ENCODE results near the gene SPRED2.

Gene SPRED2

DNA sequence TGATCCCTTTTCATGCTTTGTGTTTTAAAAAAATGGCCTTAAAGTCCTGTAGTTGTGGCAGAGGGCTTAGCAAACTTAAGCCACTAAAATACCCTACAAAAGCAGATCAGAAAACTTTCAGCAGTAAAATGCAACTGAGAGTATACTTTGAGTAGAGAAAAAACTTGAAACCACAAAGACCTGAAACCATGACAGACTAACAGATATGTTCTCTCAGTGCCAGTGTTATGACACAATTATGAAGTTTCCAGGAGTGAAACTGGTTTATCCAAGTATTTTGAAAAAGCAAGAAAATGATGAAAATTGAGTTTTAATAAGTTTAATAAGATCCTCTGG, 74.5 kb downstream of the SPRED2 start:
- no peak for ATAC-seq (replicated peaks)
- DNase-seq = no peak
- H3K4me1 Mint-ChIP-seq (ENCODE audit: low read depth in 2 of 2) = no peaks in the 10 kb centered on the region
- H3K27me3 Mint-ChIP-seq = no peaks in the 10 kb centered on the region
- H3K9me3 Mint-ChIP-seq = no peaks in the 10 kb centered on the region
- no peak overlapping the region for H3K27ac Mint-ChIP-seq
- H3K36me3 Mint-ChIP-seq (ENCODE audit: insufficient read depth) = no peaks in the 10 kb centered on the region
- H3K4me3 Mint-ChIP-seq = no peak overlapping the region

DNA sequence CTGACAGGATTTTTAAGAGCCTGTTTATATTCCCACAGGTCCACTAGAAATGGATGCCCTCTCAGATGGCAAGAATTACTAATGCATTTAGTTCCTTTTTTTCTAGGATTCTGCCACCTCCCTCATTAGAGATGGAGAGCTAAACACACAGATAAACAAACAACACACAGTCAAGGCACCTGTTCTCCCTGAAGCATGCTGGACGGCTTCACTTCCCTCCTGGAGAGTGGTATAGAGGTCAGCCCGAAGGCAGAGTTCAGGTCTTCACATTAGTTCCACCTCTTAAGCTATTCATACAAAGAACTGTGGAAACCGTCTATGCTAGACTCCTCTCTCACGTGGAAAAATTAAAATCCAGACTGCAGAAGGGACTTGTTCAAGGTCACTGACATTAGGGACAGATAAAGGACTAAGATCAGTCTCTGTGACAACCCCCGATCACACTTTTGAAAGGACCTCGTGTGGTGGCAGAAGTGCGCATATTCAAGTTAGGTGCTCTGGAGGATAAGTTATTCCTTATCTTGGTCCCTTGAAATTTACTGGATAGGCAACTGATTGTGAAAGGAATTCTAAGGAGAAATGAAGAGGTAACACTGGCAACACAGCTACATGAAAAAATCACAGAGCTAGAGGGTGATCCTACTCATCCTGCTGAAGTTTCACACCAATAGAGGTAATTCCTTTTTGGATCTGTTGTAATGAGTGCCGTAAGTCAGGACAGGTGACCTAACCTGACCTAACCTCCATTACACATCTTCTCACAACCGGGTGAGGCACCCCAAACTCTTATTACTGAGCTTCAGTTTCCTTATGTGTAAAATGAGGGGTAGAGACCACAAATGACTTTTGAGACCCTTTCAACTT, 75.1 kb downstream of the SPRED2 start:
- no peak for DNase-seq
- no peak overlapping the region for H3K4me3 Mint-ChIP-seq
- H3K27me3 Mint-ChIP-seq = no peaks in the 10 kb centered on the region

DNA sequence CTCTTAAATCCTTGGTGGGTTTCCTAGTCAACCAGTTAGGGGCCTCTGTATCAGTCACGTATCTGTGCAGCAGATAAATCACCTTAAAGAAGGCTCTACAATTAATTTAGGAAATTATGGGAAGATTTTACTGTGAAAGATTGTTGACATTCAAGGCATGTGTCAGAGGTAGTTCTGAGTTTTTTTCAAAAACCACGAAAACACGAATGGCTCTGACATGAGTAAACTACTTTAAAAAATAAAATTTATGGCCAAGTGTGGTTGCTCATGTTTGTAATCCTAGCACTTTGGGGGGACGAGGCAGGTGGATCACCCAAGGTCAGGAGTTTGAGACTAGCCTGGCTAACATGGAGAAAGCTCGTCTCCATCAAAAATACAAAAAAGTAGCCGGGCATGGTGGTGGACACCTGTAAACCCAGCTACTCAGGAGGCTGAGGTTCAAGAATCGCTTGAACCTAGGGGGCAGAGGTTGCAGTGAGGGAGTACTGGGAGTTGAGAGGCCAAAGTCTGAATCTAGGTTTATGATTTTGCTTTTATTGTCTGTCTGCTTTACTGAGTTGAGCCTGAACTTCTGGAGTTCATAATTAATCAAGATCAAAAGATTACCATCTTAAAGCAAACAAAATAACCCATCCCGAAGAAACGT, 77.1 kb downstream of the SPRED2 start:
- no peak for ATAC-seq (replicated peaks)
- H3K27me3 Mint-ChIP-seq = no peaks in the 10 kb centered on the region
- no peak for DNase-seq
- no peaks in the 10 kb centered on the region for H3K36me3 Mint-ChIP-seq (ENCODE audit: insufficient read depth)
- H3K4me3 Mint-ChIP-seq = no peak overlapping the region
- no peaks in the 10 kb centered on the region for H3K9me3 Mint-ChIP-seq
- H3K4me1 Mint-ChIP-seq (ENCODE audit: low read depth in 2 of 2) = no peaks in the 10 kb centered on the region
- no peak overlapping the region for H3K27ac Mint-ChIP-seq

More for the DNA sequence above, 75.1 kb downstream of the SPRED2 start:
- Mint-ChIP-seq H3K4me1 (ENCODE audit: low read depth in 2 of 2) (no peaks in the 10 kb centered on the region), H3K36me3 (ENCODE audit: insufficient read depth) (no peaks in the 10 kb centered on the region), H3K27ac (no peak overlapping the region), H3K9me3 (no peaks in the 10 kb centered on the region)
- ATAC-seq (replicated peaks) = no peak

DNA sequence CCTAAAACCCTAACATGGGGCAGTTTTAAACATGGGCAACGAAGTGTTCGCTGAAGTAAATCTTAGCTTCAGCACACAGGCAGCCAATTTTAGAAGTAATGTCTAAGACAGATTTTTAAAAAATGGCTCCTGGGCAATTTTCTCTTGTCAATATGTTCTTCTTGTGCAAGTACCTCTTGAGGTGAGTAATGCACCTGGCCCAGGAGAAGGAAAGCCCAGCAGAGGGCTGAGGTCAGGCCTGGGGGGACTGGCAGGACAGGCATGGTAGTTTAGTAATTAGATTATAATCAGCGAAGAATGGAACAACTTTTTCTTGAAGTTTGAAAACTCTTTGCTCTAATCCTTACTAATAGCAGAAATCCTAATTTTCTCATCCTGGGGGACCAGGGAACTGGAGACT, 77.6 kb downstream of the SPRED2 start:
- ATAC-seq (replicated peaks) (no peak), DNase-seq (no peak)
- Mint-ChIP-seq H3K27me3 (no peaks in the 10 kb centered on the region), H3K9me3 (no peaks in the 10 kb centered on the region), H3K4me3 (no peak overlapping the region), H3K27ac (no peak overlapping the region), H3K4me1 (ENCODE audit: low read depth in 2 of 2) (no peaks in the 10 kb centered on the region), H3K36me3 (ENCODE audit: insufficient read depth) (no peaks in the 10 kb centered on the region)

DNA sequence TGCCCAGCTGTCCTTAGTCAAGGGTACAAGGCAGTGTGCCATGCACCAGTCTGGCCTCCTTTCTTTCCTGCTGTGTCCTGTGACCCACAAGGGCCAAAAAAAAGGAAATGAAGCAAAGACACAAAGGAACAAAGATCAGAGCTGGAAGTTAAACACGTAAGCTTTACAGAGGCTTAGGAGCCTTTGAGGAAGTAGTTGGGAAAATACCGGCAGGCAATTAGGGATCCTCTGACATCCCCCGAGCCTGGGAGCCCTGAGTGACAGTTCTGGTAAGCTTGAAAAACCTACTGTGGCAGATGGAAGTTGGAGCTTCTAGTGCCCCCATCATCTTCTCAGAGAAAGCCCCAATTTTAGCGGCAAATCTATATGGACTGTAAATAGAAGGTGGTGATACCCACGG, 78.5 kb downstream of the SPRED2 start:
- Mint-ChIP-seq H3K27me3 (no peaks in the 10 kb centered on the region), H3K36me3 (ENCODE audit: insufficient read depth) (no peaks in the 10 kb centered on the region), H3K4me1 (ENCODE audit: low read depth in 2 of 2) (no peaks in the 10 kb centered on the region), H3K27ac (no peak overlapping the region), H3K4me3 (no peak overlapping the region), H3K9me3 (no peaks in the 10 kb centered on the region)
- no peak for ATAC-seq (replicated peaks)
- DNase-seq = no peak

DNA sequence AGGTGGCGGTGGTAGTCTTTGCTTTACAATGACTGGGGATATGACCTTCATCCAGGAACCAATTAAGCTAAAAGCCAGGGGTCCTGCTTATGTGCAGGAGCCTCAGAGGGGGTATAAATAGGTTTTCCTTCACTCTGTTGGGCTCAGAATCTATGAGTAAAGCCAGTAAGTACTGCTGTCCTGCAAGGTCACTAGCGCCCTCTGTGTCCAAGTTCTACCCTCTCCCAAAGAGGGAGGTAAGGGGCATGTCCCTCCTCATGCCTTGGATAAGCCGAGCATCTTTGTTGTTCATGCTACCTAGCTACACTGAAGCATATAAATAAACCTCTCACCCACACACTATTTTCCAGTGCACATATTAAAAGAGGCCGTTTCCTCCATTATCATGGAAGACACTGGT, 79.4 kb downstream of the SPRED2 start:
- H3K9me3 Mint-ChIP-seq = no peaks in the 10 kb centered on the region
- H3K27me3 Mint-ChIP-seq = no peaks in the 10 kb centered on the region
- no peak overlapping the region for H3K27ac Mint-ChIP-seq
- H3K4me1 Mint-ChIP-seq (ENCODE audit: low read depth in 2 of 2) = no peaks in the 10 kb centered on the region
- H3K4me3 Mint-ChIP-seq = no peak overlapping the region
- H3K36me3 Mint-ChIP-seq (ENCODE audit: insufficient read depth) = no peaks in the 10 kb centered on the region
- ATAC-seq (replicated peaks) (no peak), DNase-seq (no peak)

DNA sequence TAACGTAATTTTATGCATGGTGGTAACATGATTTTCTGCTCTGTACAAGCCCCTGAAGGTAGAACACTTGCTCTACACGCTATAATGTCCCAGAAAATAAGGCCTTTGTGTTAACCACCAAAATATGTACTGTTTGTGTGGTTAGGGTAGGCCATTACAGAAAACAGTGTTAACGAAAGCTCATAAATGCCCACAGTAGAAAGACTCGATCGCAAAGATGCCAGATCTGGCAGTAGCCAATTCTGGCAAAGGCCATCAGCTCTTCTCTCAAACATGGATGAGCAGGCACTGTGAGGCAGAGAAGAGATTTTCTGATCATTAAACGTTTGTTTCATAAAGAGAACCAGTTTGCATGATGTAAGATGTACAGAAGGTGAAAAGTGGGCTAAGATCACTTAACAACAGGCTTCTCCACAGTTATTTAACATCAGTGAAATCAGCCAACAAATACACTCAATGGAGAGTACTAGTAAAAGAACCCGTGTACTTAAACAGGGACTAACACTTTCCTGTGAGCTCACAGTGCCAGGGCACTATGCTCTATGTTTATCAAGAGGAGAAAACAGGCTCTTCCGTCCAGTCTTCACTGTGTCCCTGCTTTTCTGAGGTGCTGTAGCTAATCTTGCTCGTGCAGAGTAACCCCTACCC, 80.3 kb downstream of the SPRED2 start:
- Mint-ChIP-seq H3K27ac (no peak overlapping the region), H3K36me3 (ENCODE audit: insufficient read depth) (no peaks in the 10 kb centered on the region)
- no peak for DNase-seq

DNA sequence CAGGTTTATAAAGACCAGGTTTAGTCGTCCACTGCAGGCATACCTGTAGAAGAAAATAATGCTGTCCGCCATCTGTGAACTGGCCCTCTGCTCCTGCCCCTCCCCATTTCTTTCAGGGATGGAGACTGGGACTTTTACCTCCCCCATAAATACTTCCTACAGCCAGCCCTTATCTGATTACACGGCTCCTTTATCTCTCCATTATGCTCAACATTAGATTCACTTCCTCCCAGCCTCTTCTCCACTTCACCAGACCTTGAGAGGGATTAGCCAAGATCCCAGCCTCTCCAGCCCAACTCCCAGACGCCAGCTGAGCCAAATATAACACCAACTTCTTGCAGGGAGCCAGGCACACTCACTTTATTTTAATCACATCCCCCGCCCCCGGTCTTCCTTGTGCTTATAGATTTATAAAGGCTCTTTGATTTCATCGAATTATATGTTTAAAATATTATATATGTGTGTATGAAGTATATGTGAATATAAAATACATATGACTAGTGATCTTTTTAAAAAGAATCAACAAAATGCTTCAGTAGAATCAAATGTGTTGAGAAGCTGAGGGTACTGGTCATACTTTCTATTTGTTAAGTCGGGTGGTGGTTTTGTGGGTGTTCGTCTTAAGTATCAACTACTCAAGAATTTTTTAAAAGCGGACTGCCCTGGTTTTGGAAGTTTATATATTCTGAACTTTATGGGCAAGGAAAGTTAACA, 81.0 kb downstream of the SPRED2 start:
- H3K27me3 Mint-ChIP-seq = peaks cover 0 to 5% of the 10 kb centered on the region in 2 donors
- H3K4me3 Mint-ChIP-seq = no peak overlapping the region
- no peaks in the 10 kb centered on the region for H3K4me1 Mint-ChIP-seq (ENCODE audit: low read depth in 2 of 2)
- DNase-seq (no peak), ATAC-seq (replicated peaks) (no peak)
- no peaks in the 10 kb centered on the region for H3K9me3 Mint-ChIP-seq
- no peaks in the 10 kb centered on the region for H3K36me3 Mint-ChIP-seq (ENCODE audit: insufficient read depth)
- H3K27ac Mint-ChIP-seq = no peak overlapping the region

More for the DNA sequence above, 80.3 kb downstream of the SPRED2 start:
- no peaks in the 10 kb centered on the region for H3K9me3 Mint-ChIP-seq
- H3K4me1 Mint-ChIP-seq (ENCODE audit: low read depth in 2 of 2) = no peaks in the 10 kb centered on the region
- no peak for ATAC-seq (replicated peaks)
- H3K4me3 Mint-ChIP-seq = no peak overlapping the region
- no peaks in the 10 kb centered on the region for H3K27me3 Mint-ChIP-seq

DNA sequence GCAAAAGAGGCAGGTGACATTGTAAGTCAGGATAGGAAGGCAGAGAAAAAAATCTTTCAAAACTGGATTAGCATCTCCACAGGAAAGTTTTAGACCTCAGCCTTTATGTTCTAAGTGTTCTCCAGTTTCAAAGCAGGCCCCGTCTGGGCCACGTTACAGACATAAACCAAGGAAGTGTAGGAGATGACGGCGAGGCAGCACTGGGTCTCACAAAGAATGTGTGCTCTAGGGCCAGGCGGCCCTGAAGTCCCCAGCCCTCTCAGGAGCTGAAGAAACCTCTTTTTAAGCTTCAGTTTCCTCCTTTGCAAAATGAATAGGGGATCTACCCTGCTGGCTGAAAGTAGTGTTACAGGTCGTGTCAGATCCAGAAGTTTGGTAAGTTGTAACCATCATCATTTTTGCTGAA, 81.7 kb downstream of the SPRED2 start:
- Mint-ChIP-seq H3K36me3 (ENCODE audit: insufficient read depth) (no peaks in the 10 kb centered on the region), H3K9me3 (no peaks in the 10 kb centered on the region), H3K4me1 (ENCODE audit: low read depth in 2 of 2) (no peaks in the 10 kb centered on the region), H3K27me3 (peaks cover 0 to 11% of the 10 kb centered on the region in 2 donors), H3K4me3 (no peak overlapping the region), H3K27ac (no peak overlapping the region)
- ATAC-seq (replicated peaks) = no peak
- no peak for DNase-seq

DNA sequence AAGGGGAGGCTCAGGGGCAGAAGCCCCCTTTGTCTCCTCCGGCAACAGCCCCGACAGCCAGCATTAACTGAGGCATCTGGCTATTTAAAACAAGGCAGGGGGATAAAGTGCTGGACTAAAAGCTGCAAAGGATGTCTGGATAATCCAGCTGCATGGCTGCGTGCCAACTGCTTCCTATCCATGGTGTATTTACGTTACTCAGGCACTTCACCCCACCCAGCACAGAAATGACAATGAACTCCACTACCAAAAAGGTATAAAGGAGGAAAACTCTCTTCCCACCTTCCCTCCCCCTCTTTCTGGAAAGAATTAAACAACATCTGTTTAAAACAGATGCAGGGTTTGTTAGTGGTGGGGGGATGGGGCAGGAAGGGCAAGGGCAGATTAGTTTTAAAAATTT, 82.5 kb downstream of the SPRED2 start:
- no peak for DNase-seq
- H3K4me1 Mint-ChIP-seq (ENCODE audit: low read depth in 2 of 2) = no peaks in the 10 kb centered on the region
- no peak for ATAC-seq (replicated peaks)
- no peaks in the 10 kb centered on the region for H3K36me3 Mint-ChIP-seq (ENCODE audit: insufficient read depth)
- H3K27ac Mint-ChIP-seq = no peak overlapping the region
- no peaks in the 10 kb centered on the region for H3K9me3 Mint-ChIP-seq
- no peak overlapping the region for H3K4me3 Mint-ChIP-seq
- H3K27me3 Mint-ChIP-seq = peaks cover 0 to 11% of the 10 kb centered on the region in 2 donors

DNA sequence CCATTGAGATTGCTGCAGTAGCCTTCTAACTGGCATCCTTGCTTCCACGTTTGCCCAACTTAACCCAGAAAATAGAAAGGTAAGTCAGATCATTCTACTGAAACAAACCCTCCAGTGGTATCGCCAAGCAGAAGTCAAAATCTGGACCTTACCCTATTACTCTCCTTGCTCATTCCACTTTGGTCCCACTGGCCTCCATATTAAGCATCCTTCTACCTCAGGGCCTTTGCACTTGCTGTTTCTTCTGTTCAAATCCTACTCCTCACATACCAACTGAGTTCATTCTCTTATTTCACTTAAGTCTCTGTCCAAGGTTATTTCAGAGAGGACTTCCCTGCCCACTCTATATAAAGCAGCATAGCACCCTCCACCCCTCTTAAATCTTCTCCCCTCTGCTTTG, 84.5 kb downstream of the SPRED2 start:
- Mint-ChIP-seq H3K9me3 (no peaks in the 10 kb centered on the region), H3K36me3 (ENCODE audit: insufficient read depth) (no peaks in the 10 kb centered on the region), H3K27ac (no peak overlapping the region), H3K4me1 (ENCODE audit: low read depth in 2 of 2) (peaks cover 0 to 4% of the 10 kb centered on the region in 2 donors), H3K27me3 (peaks cover 0 to 11% of the 10 kb centered on the region in 2 donors), H3K4me3 (no peak overlapping the region)
- DNase-seq (no peak), ATAC-seq (replicated peaks) (no peak)

DNA sequence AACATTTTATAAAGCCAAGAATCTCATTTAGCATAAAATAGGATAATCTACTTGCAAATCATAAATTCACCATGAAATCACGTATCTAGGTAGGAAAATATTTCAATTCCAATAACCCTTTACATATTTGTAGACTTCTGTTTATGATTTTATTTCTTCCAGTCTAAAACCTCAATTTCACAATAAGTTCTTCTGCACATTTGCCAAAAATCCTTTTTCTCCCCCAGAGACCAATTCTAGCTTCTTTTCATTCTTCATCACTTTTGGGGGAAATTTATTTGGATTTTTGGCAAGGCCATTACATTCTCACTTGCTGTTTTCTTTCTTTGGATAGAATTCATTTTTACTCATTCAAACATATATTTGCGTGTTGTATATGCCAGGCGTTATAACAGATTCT, 86.8 kb downstream of the SPRED2 start:
- no peak for ATAC-seq (replicated peaks)
- DNase-seq = no peak
- no peak overlapping the region for H3K27ac Mint-ChIP-seq
- H3K27me3 Mint-ChIP-seq = peaks cover 0 to 11% of the 10 kb centered on the region in 2 donors
- peaks cover 0 to 4% of the 10 kb centered on the region in 2 donors for H3K4me1 Mint-ChIP-seq (ENCODE audit: low read depth in 2 of 2)
- H3K36me3 Mint-ChIP-seq (ENCODE audit: insufficient read depth) = no peaks in the 10 kb centered on the region
- no peak overlapping the region for H3K4me3 Mint-ChIP-seq
- no peaks in the 10 kb centered on the region for H3K9me3 Mint-ChIP-seq

DNA sequence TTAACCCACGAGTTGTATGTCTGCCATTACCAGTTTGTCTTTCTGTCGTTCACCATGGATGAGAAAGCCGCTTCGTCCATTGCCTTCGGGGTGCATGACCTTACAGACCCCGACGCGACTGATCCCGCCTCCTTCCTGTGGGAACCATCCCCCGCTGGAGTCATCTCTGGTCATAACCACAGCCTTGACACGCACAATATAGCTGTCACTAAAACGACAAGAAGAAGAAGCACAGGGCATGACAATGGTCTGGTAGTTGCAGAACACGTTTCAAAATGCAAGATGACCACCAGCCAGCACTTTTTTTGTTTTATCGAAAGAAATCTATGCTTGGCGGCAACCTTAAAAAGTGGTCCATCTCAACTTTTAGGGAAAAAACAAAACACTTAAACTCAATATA, 87.7 kb downstream of the SPRED2 start:
- H3K27ac Mint-ChIP-seq = no peak overlapping the region
- peaks cover 0 to 11% of the 10 kb centered on the region in 2 donors for H3K27me3 Mint-ChIP-seq
- ATAC-seq (replicated peaks) (no peak), DNase-seq (no peak)
- H3K4me1 Mint-ChIP-seq (ENCODE audit: low read depth in 2 of 2) = peaks cover 0 to 4% of the 10 kb centered on the region in 2 donors
- H3K4me3 Mint-ChIP-seq = peak overlapping the region; percentile 11 to 32
- no peaks in the 10 kb centered on the region for H3K9me3 Mint-ChIP-seq
- no peaks in the 10 kb centered on the region for H3K36me3 Mint-ChIP-seq (ENCODE audit: insufficient read depth)
